CD4-positive, alpha-beta T cell (primary cell): ENCODE data around the gene NCK2. TPM values are rescaled to one million over a fixed set of nuclear protein-coding genes. Genes with fewer than 3 reads are reported as not detected.
A peak's percentile ranks its signal among the peaks of the same experiment; 100 is the strongest.

ENCODE experiments used
- ATAC-seq: fragments of 200-7000 bp; cut with Tn5 transposase; one replicate; pipeline ENCODE4 v1.10.0; 2022; ENCODE audit warnings: mild to moderate bottlenecking; ENCODE audit not compliant: poor library complexity
- CTCF ChIA-PET: fragments of 350-600 bp; sonication (Branson Sonifier 250); formaldehyde crosslinking; loops from one replicate; lab custom pipeline; 2021; ENCODE audit warnings: antibody characterized with exemption, inconsistent platforms; lab: Charles Lee
- POLR2A ChIA-PET: fragments of 350-600 bp; sonication (Branson Sonifier 250); formaldehyde crosslinking; loops from one replicate; lab custom pipeline; 2021; ENCODE audit warnings: antibody characterized with exemption, inconsistent platforms; lab: Charles Lee
- DNase-seq, 14 experiments: peaks; one replicate each; pipeline ENCODE4 v3.0.0-alpha.2; 2013 to 2020; ENCODE audit warnings: mixed read lengths in 2 of 14
- H3K27ac ChIP-seq, 2 donors: one replicate each; pipeline versions ENCODE4 v1.5.1 to v1.7.0; 2013; ENCODE audit warnings: low read length in 2 of 2, low read depth in 1 of 2, mild to moderate bottlenecking in 1 of 2
- H3K27me3 ChIP-seq, 2 experiments: 1 replicate in 1 of 2; 2 replicates in 1 of 2; pipeline versions ENCODE4 v1.6.1 to v1.7.0; 2013; ENCODE audit warnings: low read length in 2 of 2, control low read depth in 1 of 2, mild to moderate bottlenecking in 1 of 2, moderate library complexity in 1 of 2; ENCODE audit not compliant: insufficient read depth in 2 of 2, control insufficient read depth in 1 of 2
- H3K36me3 ChIP-seq: one replicate; pipeline ENCODE4 v1.6.1; 2013; ENCODE audit warnings: low read length, control low read depth; ENCODE audit not compliant: insufficient read depth
- H3K4me1 ChIP-seq: one replicate; pipeline ENCODE4 v1.6.1; 2013; ENCODE audit warnings: low read length, control low read depth; ENCODE audit not compliant: insufficient read depth
- H3K4me3 ChIP-seq: one replicate; pipeline ENCODE4 v1.5.1; 2013; ENCODE audit warnings: mild to moderate bottlenecking, low read length, moderate library complexity
- H3K9me3 ChIP-seq, 2 experiments: 1 replicate in 1 of 2; 2 replicates in 1 of 2; pipeline versions ENCODE4 v1.6.1 to v1.7.0; 2013; ENCODE audit warnings: low read length in 2 of 2, mild to moderate bottlenecking in 2 of 2, control low read depth in 1 of 2, moderate library complexity in 1 of 2; ENCODE audit not compliant: control insufficient read depth in 1 of 2, insufficient read depth in 1 of 2
- H3K27ac Mint-ChIP-seq: one replicate; pipeline ENCODE4 v1.8.0; 2020; ENCODE audit warnings: mixed read lengths
- H3K27me3 Mint-ChIP-seq: one replicate; pipeline ENCODE4 v1.8.0; 2021; ENCODE audit warnings: mixed read lengths
- H3K36me3 Mint-ChIP-seq: one replicate; pipeline ENCODE4 v1.8.0; 2021; ENCODE audit warnings: low read depth, mixed read lengths
- H3K4me1 Mint-ChIP-seq: one replicate; pipeline ENCODE4 v1.8.0; 2021; ENCODE audit warnings: low read depth, mixed read lengths
- H3K4me3 Mint-ChIP-seq: one replicate; pipeline ENCODE4 v1.8.0; 2020; ENCODE audit warnings: mild to moderate bottlenecking, mixed read lengths
- H3K9me3 Mint-ChIP-seq: one replicate; pipeline ENCODE4 v1.8.0; 2020; ENCODE audit warnings: mixed read lengths
- intact Hi-C, 2 experiments: fragments of 100-400 bp; cut with DNase I in 1 of 2; cut with micrococcal nuclease in 1 of 2; formaldehyde crosslinking; loops; one replicate each; pipeline versions ENCODE4 v1.15.1 to v1.9.0; 2023 to 2025; cut with DNase I, micrococcal nuclease
- total RNA-seq, 174 experiments: library from RNA in 2 of 174; stranded (reverse) in 2 of 174; gene quantifications; one replicate each; pipeline ENCODE4 v1.2.3 and lab custom pipeline; 2021 to 2026
- TF ChIP-seq, protein P1 (sequence below): fragments of 200-600 bp; IDR thresholded peaks from one replicate; pipeline ENCODE4 v1.8.0; 2022; ENCODE audit warnings: antibody characterized with exemption, mild to moderate bottlenecking

Gene NCK2
- total RNA-seq, 2 experiments from 2014 or later = 92.1 to 92.3 TPM

DNA sequence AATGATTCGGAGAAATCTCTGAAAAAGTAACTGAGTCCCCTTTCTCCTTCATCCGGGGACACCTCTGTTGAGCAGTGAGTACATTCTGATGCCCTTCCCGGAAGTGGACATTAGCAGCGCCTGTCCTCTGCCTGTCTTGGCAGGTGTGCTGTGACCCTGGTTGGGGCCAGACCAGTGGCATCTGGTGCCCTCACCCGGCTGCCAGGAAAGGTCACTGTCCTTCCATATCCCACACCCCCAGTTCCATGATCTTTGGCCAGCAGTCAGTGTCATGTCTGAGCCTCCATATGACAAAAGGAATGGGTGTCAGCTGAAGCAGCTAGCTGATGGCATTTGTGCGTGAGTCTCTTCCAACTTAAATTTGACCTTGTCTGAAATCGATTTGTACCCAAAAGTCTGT, 128.1 kb downstream of the NCK2 start:
- ATAC-seq (no peak), DNase-seq (no peak)
- TF ChIP-seq, protein P1, sequence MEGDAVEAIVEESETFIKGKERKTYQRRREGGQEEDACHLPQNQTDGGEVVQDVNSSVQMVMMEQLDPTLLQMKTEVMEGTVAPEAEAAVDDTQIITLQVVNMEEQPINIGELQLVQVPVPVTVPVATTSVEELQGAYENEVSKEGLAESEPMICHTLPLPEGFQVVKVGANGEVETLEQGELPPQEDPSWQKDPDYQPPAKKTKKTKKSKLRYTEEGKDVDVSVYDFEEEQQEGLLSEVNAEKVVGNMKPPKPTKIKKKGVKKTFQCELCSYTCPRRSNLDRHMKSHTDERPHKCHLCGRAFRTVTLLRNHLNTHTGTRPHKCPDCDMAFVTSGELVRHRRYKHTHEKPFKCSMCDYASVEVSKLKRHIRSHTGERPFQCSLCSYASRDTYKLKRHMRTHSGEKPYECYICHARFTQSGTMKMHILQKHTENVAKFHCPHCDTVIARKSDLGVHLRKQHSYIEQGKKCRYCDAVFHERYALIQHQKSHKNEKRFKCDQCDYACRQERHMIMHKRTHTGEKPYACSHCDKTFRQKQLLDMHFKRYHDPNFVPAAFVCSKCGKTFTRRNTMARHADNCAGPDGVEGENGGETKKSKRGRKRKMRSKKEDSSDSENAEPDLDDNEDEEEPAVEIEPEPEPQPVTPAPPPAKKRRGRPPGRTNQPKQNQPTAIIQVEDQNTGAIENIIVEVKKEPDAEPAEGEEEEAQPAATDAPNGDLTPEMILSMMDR = no peak
- Mint-ChIP-seq H3K27me3 (no peaks in the 10 kb centered on the region), H3K36me3 (peaks cover 79% of the 10 kb centered on the region), H3K27ac (peak overlapping the region; percentile 88), H3K4me3 (peak overlapping the region; percentile 20), H3K4me1 (peaks cover 98% of the 10 kb centered on the region), H3K9me3 (no peaks in the 10 kb centered on the region)
- Histone ChIP-seq H3K36me3 (peaks cover 49% of the 10 kb centered on the region), H3K9me3 (no peaks in the 10 kb centered on the region), H3K4me3 (no peak overlapping the region), H3K27ac (peak overlapping the region; percentile 1 to 43), H3K4me1 (peaks cover 92% of the 10 kb centered on the region), H3K27me3 (no peaks in the 10 kb centered on the region)
- ChIA-PET POLR2A (interaction anchor here (0.7 to 2.0 kb wide), 2 partner anchors 9 to 12 kb away, joined by 3 to 8 read pairs; no protein-coding TSS in a partner anchor), CTCF (no interaction called here)
- intact Hi-C loops = no loop called here

- Histone ChIP-seq H3K27me3 (no peaks in the 10 kb centered on the region), H3K4me3 (no peak overlapping the region), H3K27ac (peak overlapping the region; percentile 1 to 43), H3K4me1 (peaks cover 92% of the 10 kb centered on the region), H3K9me3 (no peaks in the 10 kb centered on the region), H3K36me3 (peaks cover 47% of the 10 kb centered on the region)
- DNase-seq (no peak), ATAC-seq (no peak)
- Mint-ChIP-seq H3K27ac (peak overlapping the region; percentile 88), H3K27me3 (no peaks in the 10 kb centered on the region), H3K4me1 (peaks cover 98% of the 10 kb centered on the region), H3K36me3 (peaks cover 79% of the 10 kb centered on the region), H3K9me3 (no peaks in the 10 kb centered on the region), H3K4me3 (peak overlapping the region; percentile 20)
- CTCF ChIA-PET = no interaction called here
- TF ChIP-seq, protein P1 = no peak
- intact Hi-C loops = no loop called here
- POLR2A ChIA-PET = interaction anchor here (0.7 to 2.0 kb wide), 2 partner anchors 9 to 12 kb away, joined by 3 to 8 read pairs; no protein-coding TSS in a partner anchor
Measured at GRCh38 chr2:105873281-105873680, 128.6 kb downstream of the NCK2 start.

DNA sequence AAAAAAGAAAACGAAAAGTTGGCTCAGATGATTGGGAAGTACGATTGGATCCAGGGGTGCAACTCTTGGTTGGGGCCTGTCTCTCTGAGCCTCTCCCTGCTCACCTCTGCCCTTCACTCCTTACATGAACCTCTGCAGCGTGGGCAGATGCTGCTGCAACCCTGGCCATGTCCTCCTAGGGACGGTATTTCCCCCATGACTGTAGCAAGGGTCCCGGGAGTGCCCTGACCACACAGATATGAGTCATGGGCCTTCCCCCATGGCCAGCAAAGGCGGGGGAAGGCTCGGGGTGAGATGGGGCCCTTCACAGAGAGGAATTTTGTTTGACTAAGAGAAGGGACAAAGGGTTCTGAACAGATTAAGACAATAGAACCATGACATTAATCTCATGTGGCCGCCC, 129.0 kb downstream of the NCK2 start:
- ChIA-PET CTCF (interaction anchor here (1.0 to 1.4 kb wide), 2 partner anchors 11 to 294 kb away, joined by 3 read pairs; no protein-coding TSS in a partner anchor), POLR2A (interaction anchor here (0.9 to 2.0 kb wide), 2 partner anchors 10 to 16 kb away, joined by 3 to 8 read pairs; no protein-coding TSS in a partner anchor)
- H3K27me3 ChIP-seq = no peaks in the 10 kb centered on the region
- TF ChIP-seq, protein P1 = no peak
- Mint-ChIP-seq H3K4me1 (peaks cover 98% of the 10 kb centered on the region), H3K9me3 (no peaks in the 10 kb centered on the region), H3K27me3 (no peaks in the 10 kb centered on the region), H3K36me3 (peaks cover 79% of the 10 kb centered on the region), H3K4me3 (peak overlapping the region; percentile 12), H3K27ac (peak overlapping the region; percentile 88)
- no peak overlapping the region for H3K4me3 ChIP-seq
- peak overlapping the region; percentile 1 to 43 for H3K27ac ChIP-seq
- no peaks in the 10 kb centered on the region for H3K9me3 ChIP-seq
- peaks cover 51% of the 10 kb centered on the region for H3K36me3 ChIP-seq
- ATAC-seq (peak; percentile 49), DNase-seq (peak in 6 of 14 experiments; percentile 20 to 86 (median 52))
- peaks cover 93% of the 10 kb centered on the region for H3K4me1 ChIP-seq
- intact Hi-C loops = no loop called here
